ENCODE measurements around the gene PRR23B.

Gene PRR23B

GRCh38 chr3:139016430-139017048, 4.2 kb downstream of the PRR23B start:
- no peak for TF ChIP-seq TAF1 (IDR thresholded peaks at IDR 0.05; ENCODE audit: borderline replicate concordance, low read depth, low read length)
- TF ChIP-seq POLR2AphosphoS5 (IDR thresholded peaks at IDR 0.05; ENCODE audit: low read depth, low read length) = no peak
- TF ChIP-seq POLR2A (IDR thresholded peaks at IDR 0.05; ENCODE audit: low read depth, low read length) = no peak
- FAIRE-seq (no peak), DNase-seq (ENCODE audit: insufficient read length) (no peak)

GRCh38 chr3:139006051-139006716, 14.5 kb downstream of the PRR23B start, which contains the start of gene PRR23A:
Gene PRR23A (minus strand): TSS chr3:139006268. CDS start chr3:139006268, 0 bp downstream.
- TF ChIP-seq POLR2AphosphoS5 (IDR thresholded peaks at IDR 0.05; ENCODE audit: low read depth, low read length) (no peak), TAF1 (IDR thresholded peaks at IDR 0.05; ENCODE audit: borderline replicate concordance, low read depth, low read length) (no peak)
- DNase-seq (ENCODE audit: insufficient read length) (no peak), FAIRE-seq (no peak)

DNA sequence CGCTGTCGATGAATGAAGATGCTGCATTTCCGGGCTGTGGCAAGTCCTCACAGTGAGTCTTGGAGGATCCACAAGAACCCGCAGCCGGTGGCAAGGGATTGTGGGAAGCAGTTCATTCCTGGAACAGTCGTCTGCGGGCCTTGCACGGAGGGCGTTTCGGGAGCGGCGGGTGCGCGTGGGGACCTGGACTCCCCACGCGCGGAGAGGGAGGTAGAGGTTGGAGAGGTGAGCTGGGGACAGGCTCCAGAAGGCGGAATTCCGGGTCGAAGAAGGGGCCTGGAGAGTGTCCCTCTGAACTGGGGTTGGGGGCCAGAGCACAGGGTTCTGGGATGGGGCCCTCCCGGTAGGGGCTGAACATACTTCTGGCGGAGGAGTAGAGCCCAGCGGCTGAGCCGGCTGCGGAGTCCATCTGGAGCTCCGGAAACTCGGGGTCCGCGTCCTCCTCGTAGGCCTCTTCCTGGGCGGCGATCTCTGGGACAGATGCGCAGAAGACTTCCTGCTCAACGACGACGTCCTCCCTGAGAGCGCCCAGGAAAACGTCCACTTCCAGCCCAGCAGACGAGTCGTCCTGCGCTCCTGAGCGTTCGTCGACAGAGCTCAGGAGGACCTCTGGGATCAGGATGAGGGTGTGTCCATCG, 15.3 kb downstream of the PRR23B start:
- no peak for TF ChIP-seq POLR2A (IDR thresholded peaks at IDR 0.05; ENCODE audit: low read depth, low read length)
- no peak for TF ChIP-seq TAF1 (IDR thresholded peaks at IDR 0.05; ENCODE audit: borderline replicate concordance, low read depth, low read length)
- no peak for TF ChIP-seq POLR2AphosphoS5 (IDR thresholded peaks at IDR 0.05; ENCODE audit: low read depth, low read length)
- FAIRE-seq = no peak
- DNase-seq (ENCODE audit: insufficient read length) = no peak

- FAIRE-seq (no peak), DNase-seq (ENCODE audit: insufficient read length) (no peak)
- TF ChIP-seq POLR2A (IDR thresholded peaks at IDR 0.05; ENCODE audit: low read depth, low read length) (no peak), POLR2AphosphoS5 (IDR thresholded peaks at IDR 0.05; ENCODE audit: low read depth, low read length) (no peak), TAF1 (IDR thresholded peaks at IDR 0.05; ENCODE audit: borderline replicate concordance, low read depth, low read length) (no peak)
Observed at GRCh38 chr3:138995706-138996105, 25.0 kb downstream of the PRR23B start.

DNA sequence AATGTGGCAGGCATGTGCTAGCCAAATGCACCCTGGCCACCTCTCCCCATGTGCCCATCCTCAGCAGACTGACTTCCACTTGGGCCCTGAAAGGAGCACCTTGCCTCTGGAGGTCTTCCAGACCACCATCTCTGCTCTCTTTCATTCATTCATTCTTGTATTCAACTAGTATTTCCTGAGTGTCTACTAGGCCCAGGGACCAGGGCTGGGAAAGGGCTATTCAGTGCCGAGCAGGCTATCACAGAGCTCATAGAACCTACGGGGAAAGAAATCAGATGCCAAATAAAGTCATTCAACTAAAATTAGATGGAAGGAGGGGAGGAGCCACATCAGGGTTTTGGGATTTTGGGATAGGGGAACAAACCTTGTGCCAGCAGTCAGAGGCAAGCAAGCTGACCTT, 33.5 kb downstream of the PRR23B start:
- no peak for FAIRE-seq
- TF ChIP-seq POLR2AphosphoS5 (IDR thresholded peaks at IDR 0.05; ENCODE audit: low read depth, low read length) = no peak
- no peak for TF ChIP-seq TAF1 (IDR thresholded peaks at IDR 0.05; ENCODE audit: borderline replicate concordance, low read depth, low read length)
- TF ChIP-seq POLR2A (IDR thresholded peaks at IDR 0.05; ENCODE audit: low read depth, low read length) = no peak

GRCh38 chr3:138985932-138986331, 34.8 kb downstream of the PRR23B start:
- TF ChIP-seq POLR2AphosphoS5 (IDR thresholded peaks at IDR 0.05; ENCODE audit: low read depth, low read length) (no peak), POLR2A (IDR thresholded peaks at IDR 0.05; ENCODE audit: low read depth, low read length) (no peak), TAF1 (IDR thresholded peaks at IDR 0.05; ENCODE audit: borderline replicate concordance, low read depth, low read length) (no peak)
- FAIRE-seq (no peak), DNase-seq (ENCODE audit: insufficient read length) (no peak)

More for the DNA sequence above, 33.5 kb downstream of the PRR23B start:
- no peak for DNase-seq (ENCODE audit: insufficient read length)

- TF ChIP-seq POLR2A (IDR thresholded peaks at IDR 0.05; ENCODE audit: low read depth, low read length) (no peak), POLR2AphosphoS5 (IDR thresholded peaks at IDR 0.05; ENCODE audit: low read depth, low read length) (no peak), TAF1 (IDR thresholded peaks at IDR 0.05; ENCODE audit: borderline replicate concordance, low read depth, low read length) (no peak)
- DNase-seq (ENCODE audit: insufficient read length) (no peak), FAIRE-seq (no peak)
Observed at GRCh38 chr3:138984816-138985215, 35.9 kb downstream of the PRR23B start.

- FAIRE-seq (no peak), DNase-seq (ENCODE audit: insufficient read length) (no peak)
- TF ChIP-seq POLR2AphosphoS5 (IDR thresholded peaks at IDR 0.05; ENCODE audit: low read depth, low read length) (no peak), TAF1 (IDR thresholded peaks at IDR 0.05; ENCODE audit: borderline replicate concordance, low read depth, low read length) (no peak), POLR2A (IDR thresholded peaks at IDR 0.05; ENCODE audit: low read depth, low read length) (no peak)
Observed at GRCh38 chr3:138976047-138976446, 44.7 kb downstream of the PRR23B start.

GRCh38 chr3:138975351-138975750, 45.4 kb downstream of the PRR23B start:
- TF ChIP-seq POLR2AphosphoS5 (IDR thresholded peaks at IDR 0.05; ENCODE audit: low read depth, low read length) = no peak
- DNase-seq (ENCODE audit: insufficient read length) (no peak), FAIRE-seq (no peak)

GRCh38 chr3:138974462-138974861, 46.3 kb downstream of the PRR23B start:
- FAIRE-seq (no peak), DNase-seq (ENCODE audit: insufficient read length) (no peak)
- no peak for TF ChIP-seq TAF1 (IDR thresholded peaks at IDR 0.05; ENCODE audit: borderline replicate concordance, low read depth, low read length)
- TF ChIP-seq POLR2A (IDR thresholded peaks at IDR 0.05; ENCODE audit: low read depth, low read length) = no peak
- no peak for TF ChIP-seq POLR2AphosphoS5 (IDR thresholded peaks at IDR 0.05; ENCODE audit: low read depth, low read length)

DNA sequence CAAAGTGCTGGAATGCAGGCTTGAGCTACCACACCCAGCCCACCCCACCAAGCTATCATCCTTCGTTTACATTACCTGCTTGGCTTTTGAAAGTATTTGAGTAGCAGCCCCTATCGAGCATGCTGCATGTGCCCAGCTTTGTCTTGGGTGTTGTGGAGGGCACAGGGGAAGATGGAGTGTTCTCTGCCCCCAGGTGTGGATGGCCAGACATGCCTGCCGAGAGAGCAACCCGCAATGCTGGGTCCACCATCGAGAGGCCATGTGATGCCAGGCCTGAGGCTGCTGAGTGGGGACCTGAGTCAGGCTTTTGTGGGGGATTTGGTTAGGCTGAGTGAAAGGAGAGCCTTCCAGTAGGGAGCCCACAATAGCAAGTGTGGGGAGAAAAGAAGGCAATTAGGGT, 47.8 kb downstream of the PRR23B start:
- no peak for TF ChIP-seq POLR2A (IDR thresholded peaks at IDR 0.05; ENCODE audit: low read depth, low read length)
- no peak for TF ChIP-seq POLR2AphosphoS5 (IDR thresholded peaks at IDR 0.05; ENCODE audit: low read depth, low read length)
- TF ChIP-seq TAF1 (IDR thresholded peaks at IDR 0.05; ENCODE audit: borderline replicate concordance, low read depth, low read length) = no peak
- FAIRE-seq (no peak), DNase-seq (ENCODE audit: insufficient read length) (no peak)
